Heart right ventricle (tissue), 16 donors: ENCODE data around the gene TBATA. TPM values are rescaled to one million over a fixed set of nuclear protein-coding genes. Genes with fewer than 3 reads are reported as not detected.

Source experiments
- ATAC-seq, 8 donors: fragments of 200-7000 bp; cut with Tn5 transposase; one replicate each; pipeline ENCODE4 v1.9.1; 2020; ENCODE audit warnings: mild to moderate bottlenecking in 8 of 8, moderate library complexity in 8 of 8, moderate number of reproducible peaks in 1 of 8
- DNase-seq, 2 donors: peaks; one replicate each; pipeline ENCODE4 v3.0.0-alpha.2; 2020
- H3K27ac ChIP-seq, 10 donors: fragments of 200-600 bp; sonication (generic) in 2 of 10; one replicate each; pipeline versions ENCODE4 v1.5.0 to v1.8.0; 2020 to 2022; ENCODE audit warnings: mild to moderate bottlenecking in 3 of 10
- H3K27me3 ChIP-seq, 7 donors: fragments of 200-600 bp; one replicate each; pipeline ENCODE4 v1.8.0; 2021 to 2022; ENCODE audit warnings: mild to moderate bottlenecking in 2 of 7
- H3K36me3 ChIP-seq, 9 donors: fragments of 200-600 bp; sonication (generic) in 1 of 9; one replicate each; pipeline versions ENCODE4 v1.5.0 to v1.8.0; 2020 to 2022; ENCODE audit warnings: mild to moderate bottlenecking in 2 of 9
- H3K4me1 ChIP-seq, 9 donors: fragments of 200-600 bp; sonication (generic) in 1 of 9; one replicate each; pipeline versions ENCODE4 v1.5.0 to v1.8.0; 2020 to 2022; ENCODE audit warnings: mild to moderate bottlenecking in 4 of 9
- H3K4me3 ChIP-seq, 10 donors: fragments of 200-600 bp; sonication (generic) in 2 of 10; one replicate each; pipeline versions ENCODE4 v1.5.0 to v1.8.0; 2020 to 2022; ENCODE audit warnings: mild to moderate bottlenecking in 7 of 10, moderate library complexity in 2 of 10
- H3K9me3 ChIP-seq, 11 donors: fragments of 200-600 bp in 10 of 11; sonication (generic) in 2 of 11; one replicate each; pipeline versions ENCODE4 v1.5.0 to v1.8.0; 2013 to 2022; ENCODE audit warnings: mild to moderate bottlenecking in 2 of 11, control low read depth in 1 of 11, moderate library complexity in 1 of 11
- WGBS, 2 donors: extraction: QIAGEN DNeasy Blood & Tissue Kit; methylation state at CpG; one replicate each; pipeline ENCODE4 v1.1.7; 2013; ENCODE audit warnings: inconsistent platforms in 1 of 2; 5-methylcytosine and 5-hydroxymethylcytosine counted together
- intact Hi-C, 10 donors: fragments of 100-400 bp; cut with DNase I; formaldehyde crosslinking; loops; one replicate each; pipeline versions ENCODE4 v1.11.1 to v1.14.2; 2022
- polyA plus RNA-seq, 2 donors: library from polyadenylated mRNA; stranded (reverse); fragments of 200-250 nt; gene quantifications; one replicate each; pipeline ENCODE4 v1.2.3, GENCODE V29; 2013
- total RNA-seq, 10 donors: library from RNA; stranded (reverse); fragmentation: NEBNext Ultra II Directional in 3 of 10; extraction: Animal tissue kit (Norgen Biotek cat#: 25700) in 3 of 10; gene quantifications; one replicate each; pipeline versions ENCODE4 v1.2.1 to v1.2.4, GENCODE V29; 2021 to 2023
- TF ChIP-seq, protein P1 (sequence below), 9 donors: fragments of 200-600 bp; sonication (generic) in 2 of 9; IDR thresholded peaks; one replicate each; pipeline versions ENCODE4 v1.5.0 to v1.8.0; 2021 to 2022; ENCODE audit warnings: antibody characterized with exemption in 9 of 9, mild to moderate bottlenecking in 5 of 9, moderate library complexity in 1 of 9
- donor health status: Arrhythmogenic right ventricular cardiomyopathy.
- donor health status: ischemic (EF 13 %, LVEDD 7.1; RV severe dilation, severe dysfunction).
- donor health status: healthy with polysubstance abuse.
- donor health status: DM: no; HTN: yes; CAD: no.
- donor health status: DM: no; HTN: no; CAD: no.
- donor health status: ischemic (EF 25% LVEDD 6.9; RV normal size, moderate dysfunction).
- donor health status: ischemic (EF 25% LVEDD 5.7; RV mildly dilated, moderate dysfunction).
- donor health status: healthy.
- donor health status: DM: yes; HTN: yes; CAD: no.
- donor health status: Ischemic cardiomyopathy.
- donor health status: ischemic (EF 35%, LVEDD 5.7; RV mildly dilated, moderate dysfunction).
- donor health status: nonischemic (EF 11% LVEDD 7.7; RV severe dilation, severe dysfunction).
- donor health status: DM: yes; HTN: yes; CAD: no.
- donor health status: PGD.
- donor health status: ischemic (EF 29% LVEDD 5.4; RV normal size, mild dysfunction).
- donor health status: nonischemic (EF 23%, LVEDD 6.1; RV moderate dilation, normal function).

TBATA gene
- total and polyA plus RNA-seq, 12 donors: not detected

DNA sequence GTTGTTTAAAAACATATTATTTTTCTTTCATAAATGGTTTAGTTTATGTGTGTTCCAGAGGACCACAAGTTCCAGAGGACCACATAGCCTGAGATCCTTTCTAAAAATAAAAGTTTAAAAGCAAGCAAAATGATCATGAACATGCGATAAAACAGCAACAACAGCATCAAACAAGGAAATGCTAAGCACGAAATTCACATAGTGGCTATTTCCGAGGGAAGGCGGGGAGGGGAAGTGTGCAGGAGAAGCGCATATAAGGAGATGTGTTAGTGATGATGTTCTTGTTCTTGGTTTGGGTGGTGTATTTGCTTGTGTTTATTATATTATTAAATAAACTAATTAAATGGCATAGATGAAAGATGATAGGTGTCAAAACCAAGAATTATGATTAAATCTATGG, 1.2 kb downstream of the TBATA start:
- DNase-seq (no peak), ATAC-seq (no peak)
- H3K4me3 ChIP-seq: no peak overlapping the region
- TF ChIP-seq, protein P1, sequence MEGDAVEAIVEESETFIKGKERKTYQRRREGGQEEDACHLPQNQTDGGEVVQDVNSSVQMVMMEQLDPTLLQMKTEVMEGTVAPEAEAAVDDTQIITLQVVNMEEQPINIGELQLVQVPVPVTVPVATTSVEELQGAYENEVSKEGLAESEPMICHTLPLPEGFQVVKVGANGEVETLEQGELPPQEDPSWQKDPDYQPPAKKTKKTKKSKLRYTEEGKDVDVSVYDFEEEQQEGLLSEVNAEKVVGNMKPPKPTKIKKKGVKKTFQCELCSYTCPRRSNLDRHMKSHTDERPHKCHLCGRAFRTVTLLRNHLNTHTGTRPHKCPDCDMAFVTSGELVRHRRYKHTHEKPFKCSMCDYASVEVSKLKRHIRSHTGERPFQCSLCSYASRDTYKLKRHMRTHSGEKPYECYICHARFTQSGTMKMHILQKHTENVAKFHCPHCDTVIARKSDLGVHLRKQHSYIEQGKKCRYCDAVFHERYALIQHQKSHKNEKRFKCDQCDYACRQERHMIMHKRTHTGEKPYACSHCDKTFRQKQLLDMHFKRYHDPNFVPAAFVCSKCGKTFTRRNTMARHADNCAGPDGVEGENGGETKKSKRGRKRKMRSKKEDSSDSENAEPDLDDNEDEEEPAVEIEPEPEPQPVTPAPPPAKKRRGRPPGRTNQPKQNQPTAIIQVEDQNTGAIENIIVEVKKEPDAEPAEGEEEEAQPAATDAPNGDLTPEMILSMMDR (IDR thresholded peaks at IDR 0.05): no peak
- H3K27ac ChIP-seq: no peak overlapping the region
- H3K27me3 ChIP-seq: peaks cover 0 to 5% (median 0%) of the 10 kb centered on the region in 7 donors
- H3K36me3 ChIP-seq: no peaks in the 10 kb centered on the region
- WGBS, 2 donors: 77% methylated on average over 5 of the region's 5 CpGs
- H3K4me1 ChIP-seq: peaks cover 0 to 17% (median 8%) of the 10 kb centered on the region in 9 donors
- peaks cover 0 to 17% (median 0%) of the 10 kb centered on the region in 11 donors for H3K9me3 ChIP-seq
- intact Hi-C loops: no loop called here

DNA sequence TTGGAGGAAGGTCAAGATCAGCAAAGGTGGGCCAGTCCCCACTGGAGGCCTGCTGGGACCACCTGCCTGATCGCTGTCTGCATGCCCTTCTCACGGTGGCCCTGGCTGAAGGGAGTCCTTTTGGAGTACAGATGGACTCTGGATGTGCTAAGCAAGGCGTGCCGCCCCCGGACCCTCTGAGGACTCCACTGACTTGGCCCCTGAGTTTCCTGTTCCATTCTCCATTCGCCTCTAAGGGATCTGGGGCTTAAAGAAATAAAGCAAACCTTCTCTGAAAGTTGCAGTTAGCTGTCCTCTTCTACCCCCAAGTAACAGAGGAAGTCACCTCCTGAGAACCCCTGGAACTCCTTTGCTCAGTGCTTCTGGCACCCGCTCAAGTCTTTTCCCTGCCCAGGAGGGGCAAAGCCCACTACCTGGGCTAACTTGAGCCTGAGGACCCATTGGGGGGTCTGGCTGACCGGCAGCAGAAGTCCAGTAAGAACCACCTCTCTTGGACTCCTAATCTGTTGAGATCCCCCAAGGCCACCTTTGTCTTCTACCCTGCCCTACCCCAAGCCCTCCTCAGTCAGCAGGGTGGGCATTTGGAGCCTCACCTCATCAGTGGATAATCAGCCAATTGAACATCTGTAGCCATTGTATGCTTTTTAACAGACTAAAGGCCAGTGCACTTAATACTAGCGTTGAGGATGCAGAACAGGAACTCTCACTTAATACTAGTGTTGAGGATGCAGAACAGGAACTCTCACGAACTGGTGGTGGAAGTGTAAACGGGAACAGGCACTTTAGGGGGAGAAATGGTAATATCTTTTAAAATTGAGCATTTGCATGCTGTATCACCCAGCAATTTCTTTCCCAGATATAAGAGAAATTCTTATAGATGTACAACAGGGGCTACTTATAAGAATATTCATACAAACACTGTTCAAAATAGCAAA, 2.2 kb downstream of the TBATA start:
- H3K27ac ChIP-seq: no peak overlapping the region
- peak in 5 of 8 donors; percentile 4 to 36 (median 6) for ATAC-seq
- H3K4me3 ChIP-seq: no peak overlapping the region
- no peak for DNase-seq
- peaks cover 0 to 21% (median 8%) of the 10 kb centered on the region in 9 donors for H3K4me1 ChIP-seq
- peaks cover 0 to 12% (median 0%) of the 10 kb centered on the region in 11 donors for H3K9me3 ChIP-seq
- H3K36me3 ChIP-seq: no peaks in the 10 kb centered on the region
- intact Hi-C loops: no loop called here
- peaks cover 0 to 5% (median 0%) of the 10 kb centered on the region in 7 donors for H3K27me3 ChIP-seq
- WGBS, 2 donors: 67 to 73% methylated on average over 11 of the region's 11 CpGs
- TF ChIP-seq, protein P1 (IDR thresholded peaks at IDR 0.05): no peak

DNA sequence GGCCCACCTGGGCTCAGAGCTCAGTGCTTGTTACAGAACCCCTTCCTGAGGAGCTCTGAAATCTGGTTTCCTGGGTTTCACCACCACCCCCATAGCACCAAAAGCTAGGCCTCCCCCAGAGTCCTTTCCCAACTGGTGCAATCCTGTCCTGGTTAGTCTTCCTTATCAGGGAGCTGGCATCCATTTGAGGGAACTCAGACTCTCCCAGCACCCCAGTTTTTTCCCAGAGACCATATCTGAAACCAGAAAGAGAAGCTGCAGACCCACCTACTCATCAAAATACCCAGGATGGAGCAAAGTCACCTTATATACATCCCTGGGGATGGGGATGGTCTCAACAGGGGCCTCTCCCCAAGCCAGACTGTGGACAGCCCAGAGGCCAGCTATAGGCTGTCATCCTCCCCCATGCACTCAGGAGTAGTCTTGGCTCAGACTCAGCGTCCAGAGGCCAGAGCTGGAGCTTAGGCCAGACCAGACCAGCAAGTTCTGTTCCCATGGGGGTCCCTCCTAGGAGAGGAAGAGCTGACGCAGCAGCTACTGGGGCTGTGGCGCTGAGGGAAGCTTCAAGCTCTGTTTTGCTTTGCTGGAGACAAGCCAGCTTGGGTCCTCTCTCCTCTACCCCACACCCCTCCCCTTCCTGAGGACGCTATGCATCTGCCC, 3.0 kb downstream of the TBATA start:
- peak in 1 of 2 donors; percentile 45 for DNase-seq
- Histone ChIP-seq H3K4me1 (peaks cover 0 to 21% (median 8%) of the 10 kb centered on the region in 9 donors), H3K4me3 (no peak overlapping the region), H3K36me3 (no peaks in the 10 kb centered on the region), H3K27ac (no peak overlapping the region), H3K27me3 (peaks cover 0 to 5% (median 0%) of the 10 kb centered on the region in 7 donors), H3K9me3 (peaks cover 0 to 4% (median 0%) of the 10 kb centered on the region in 11 donors)
- 50 to 53% methylated on average over 4 of the region's 4 CpGs for WGBS, 2 donors
- TF ChIP-seq, protein P1 (IDR thresholded peaks at IDR 0.05): no peak
- peak; percentile 27 to 69 (median 58) for ATAC-seq
- intact Hi-C loops: no loop called here

DNA sequence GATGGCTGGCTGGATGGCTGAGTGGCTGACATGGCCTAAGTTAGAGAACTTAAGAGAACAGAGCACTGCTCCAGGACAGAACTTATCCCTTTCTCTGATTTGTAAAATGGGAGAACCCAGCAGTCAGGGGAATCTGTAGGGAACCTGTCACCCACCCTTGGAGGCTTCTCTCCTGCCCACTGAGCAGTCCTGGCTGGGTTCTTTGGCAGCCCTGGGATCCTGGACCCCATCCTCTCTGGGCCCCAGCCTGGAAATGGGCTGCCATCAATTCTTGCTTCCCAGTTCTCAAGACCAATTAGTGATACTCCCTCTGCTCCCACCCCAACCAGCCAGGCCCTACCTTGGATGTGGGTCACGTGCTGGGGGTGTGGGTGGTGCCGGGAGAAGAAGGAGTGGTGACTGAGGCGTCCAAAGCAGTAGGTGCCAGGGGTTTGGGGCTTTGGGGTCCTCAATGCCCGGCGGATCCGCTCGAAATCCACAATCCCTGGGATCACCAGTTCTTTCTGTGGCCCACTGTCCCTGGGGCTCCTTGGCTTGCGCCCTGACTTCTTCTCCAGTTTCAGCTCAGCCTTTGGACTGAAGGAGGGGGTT, 3.6 kb downstream of the TBATA start:
- no peak for ATAC-seq
- no peak for DNase-seq
- H3K27ac ChIP-seq: no peak overlapping the region
- peaks cover 0 to 5% (median 0%) of the 10 kb centered on the region in 7 donors for H3K27me3 ChIP-seq
- intact Hi-C loops: no loop called here
- H3K4me3 ChIP-seq: no peak overlapping the region
- H3K36me3 ChIP-seq: no peaks in the 10 kb centered on the region
- H3K4me1 ChIP-seq: peaks cover 0 to 21% (median 8%) of the 10 kb centered on the region in 9 donors
- TF ChIP-seq, protein P1 (IDR thresholded peaks at IDR 0.05): no peak
- H3K9me3 ChIP-seq: no peaks in the 10 kb centered on the region
- 96 to 97% methylated on average over 8 of the region's 8 CpGs for WGBS, 2 donors
